ENCODE results near the gene ZBTB8A. TPM values are rescaled to one million over a fixed set of nuclear protein-coding genes. Genes with fewer than 3 reads are reported as not detected.

Gene ZBTB8A
- total and polyA plus RNA-seq, 2 of the 13 experiments (the other 11 are each of a cell fraction or from before 2014, with no cell fraction given), result 1.3 to 3.7 TPM

DNA sequence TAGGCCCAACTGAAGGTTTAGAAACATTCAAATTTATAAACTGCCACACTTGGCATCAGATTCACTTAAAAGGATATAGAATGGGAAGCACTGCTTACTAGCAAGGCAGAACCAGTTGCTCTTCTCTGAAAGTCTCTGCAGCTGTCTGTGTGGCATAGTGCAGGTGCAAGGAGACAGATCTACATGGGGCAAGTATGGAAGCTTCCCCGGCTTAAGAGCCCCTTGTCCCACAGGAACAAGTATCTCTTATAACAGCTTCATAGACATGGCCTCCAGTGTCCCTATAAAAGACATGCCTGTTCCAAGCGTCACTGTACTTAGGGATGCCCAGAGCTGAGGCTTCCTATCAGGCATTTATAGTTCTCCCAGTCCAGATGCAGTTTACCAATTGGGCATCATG lies 47.8 kb upstream of the ZBTB8A start (continued):
- TF ChIP-seq SIN3A (IDR thresholded peaks at IDR 0.05; ENCODE audit: borderline replicate concordance, low read depth, low read length) (no peak), POLR2A (IDR thresholded peaks at IDR 0.05; ENCODE audit: insufficient read depth in 1 of 2, low read depth in 2 of 2, low read length in 2 of 2) (no peak)

- Histone ChIP-seq H3K9ac (ENCODE audit: insufficient read depth, low read depth, low read length) (no peak overlapping the region), H4K20me1 (ENCODE audit: insufficient read depth, low read length) (no peaks in the 10 kb centered on the region), H3K27ac (ENCODE audit: extremely low read length, insufficient read depth, low read length) (no peak overlapping the region), H3K36me3 (replicated peaks in 1 of 2; ENCODE audit: control insufficient read depth in 1 of 2, insufficient read depth in 2 of 2, low read length in 2 of 2) (no peaks in the 10 kb centered on the region), H3K4me2 (ENCODE audit: low read depth, low read length) (no peak overlapping the region), H3K4me3 (replicated peaks in 1 of 3; ENCODE audit: insufficient read depth in 1 of 3, low read depth in 2 of 3, low read length in 3 of 3) (no peak overlapping the region), H3K79me2 (ENCODE audit: insufficient read depth, low read length) (no peaks in the 10 kb centered on the region), H3K9me3 (ENCODE audit: low read length) (no peaks in the 10 kb centered on the region), H2AFZ (ENCODE audit: low read length) (no peak overlapping the region), H3K4me1 (ENCODE audit: insufficient read depth, low read length) (peaks cover 29% of the 10 kb centered on the region), H3K27me3 (ENCODE audit: control insufficient read depth in 1 of 2, insufficient read depth in 2 of 2, low read length in 2 of 2) (peaks cover 1 to 5% of the 10 kb centered on the region in 2 experiments; a peak in 1 of 5 replicates)
- in situ Hi-C loops (cut with HindIII; ENCODE audit: extremely low pct_ligation_motif_present, low pct_unique_long_range_greater_than_20kb), result no loop called here
- intact Hi-C loops (cut with micrococcal nuclease; ENCODE audit: unreplicated experiment), result no loop called here
- no peak for ATAC-seq
- no peak for DNase-seq (ENCODE audit: low spot score)
- no TSS peak for BruUV-seq (replicated peaks)
- ChIA-PET CTCF (ENCODE audit: low intra/inter-chr PET ratio, low total read pairs) (no interaction called here), POLR2A (no interaction called here)
- TF ChIP-seq NFYC (CRISPR knock-in tag; IDR thresholded peaks at IDR 0.05), result no peak
- TF ChIP-seq, protein P1, sequence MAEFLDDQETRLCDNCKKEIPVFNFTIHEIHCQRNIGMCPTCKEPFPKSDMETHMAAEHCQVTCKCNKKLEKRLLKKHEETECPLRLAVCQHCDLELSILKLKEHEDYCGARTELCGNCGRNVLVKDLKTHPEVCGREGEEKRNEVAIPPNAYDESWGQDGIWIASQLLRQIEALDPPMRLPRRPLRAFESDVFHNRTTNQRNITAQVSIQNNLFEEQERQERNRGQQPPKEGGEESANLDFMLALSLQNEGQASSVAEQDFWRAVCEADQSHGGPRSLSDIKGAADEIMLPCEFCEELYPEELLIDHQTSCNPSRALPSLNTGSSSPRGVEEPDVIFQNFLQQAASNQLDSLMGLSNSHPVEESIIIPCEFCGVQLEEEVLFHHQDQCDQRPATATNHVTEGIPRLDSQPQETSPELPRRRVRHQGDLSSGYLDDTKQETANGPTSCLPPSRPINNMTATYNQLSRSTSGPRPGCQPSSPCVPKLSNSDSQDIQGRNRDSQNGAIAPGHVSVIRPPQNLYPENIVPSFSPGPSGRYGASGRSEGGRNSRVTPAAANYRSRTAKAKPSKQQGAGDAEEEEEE (CRISPR knock-in tag; IDR thresholded peaks at IDR 0.05; ENCODE audit: borderline replicate concordance), result no peak
- no peak for TF ChIP-seq KDM2A (CRISPR knock-in tag; IDR thresholded peaks at IDR 0.05; ENCODE audit: borderline replicate concordance, low read depth)
- no peak for TF ChIP-seq ARNT (IDR thresholded peaks at IDR 0.05)
- no peak for TF ChIP-seq LRRFIP1 (CRISPR knock-in tag; conservative IDR thresholded peaks at IDR 0.05)
- WGBS (ENCODE audit: low lambda C conversion rate), result 6% methylated on average over 1 of the region's 1 CpG
- FAIRE-seq, result no peak
Measured at GRCh38 chr1:32494196-32494595, 45.0 kb upstream of the ZBTB8A start.

All from HepG2 (cell line).